Dermis blood vessel endothelial cell (primary cell): ENCODE results near the gene ZNF439. TPM values are rescaled to one million over a fixed set of nuclear protein-coding genes. Genes with fewer than 3 reads are reported as not detected.
A peak's percentile ranks its signal among the peaks of the same experiment; 100 is the strongest.
"Not testable (repeated sequence)": the region's sequence is repeated elsewhere in the genome, so short reads cannot be mapped to it uniquely, and the experiment has no call there.

Experiments
- DNase-seq: peaks from one replicate; pipeline ENCODE4 v3.0.0; 2010
- total RNA-seq: library from RNA; depleted of rRNA; stranded (reverse); fragments of >200 nt; gene quantifications from 2 replicates; pipeline ENCODE4 v1.2.3, GENCODE V29; 2014

ZNF439 gene
- total RNA-seq = 2.4 and 3.1 TPM in 2 replicates

DNA sequence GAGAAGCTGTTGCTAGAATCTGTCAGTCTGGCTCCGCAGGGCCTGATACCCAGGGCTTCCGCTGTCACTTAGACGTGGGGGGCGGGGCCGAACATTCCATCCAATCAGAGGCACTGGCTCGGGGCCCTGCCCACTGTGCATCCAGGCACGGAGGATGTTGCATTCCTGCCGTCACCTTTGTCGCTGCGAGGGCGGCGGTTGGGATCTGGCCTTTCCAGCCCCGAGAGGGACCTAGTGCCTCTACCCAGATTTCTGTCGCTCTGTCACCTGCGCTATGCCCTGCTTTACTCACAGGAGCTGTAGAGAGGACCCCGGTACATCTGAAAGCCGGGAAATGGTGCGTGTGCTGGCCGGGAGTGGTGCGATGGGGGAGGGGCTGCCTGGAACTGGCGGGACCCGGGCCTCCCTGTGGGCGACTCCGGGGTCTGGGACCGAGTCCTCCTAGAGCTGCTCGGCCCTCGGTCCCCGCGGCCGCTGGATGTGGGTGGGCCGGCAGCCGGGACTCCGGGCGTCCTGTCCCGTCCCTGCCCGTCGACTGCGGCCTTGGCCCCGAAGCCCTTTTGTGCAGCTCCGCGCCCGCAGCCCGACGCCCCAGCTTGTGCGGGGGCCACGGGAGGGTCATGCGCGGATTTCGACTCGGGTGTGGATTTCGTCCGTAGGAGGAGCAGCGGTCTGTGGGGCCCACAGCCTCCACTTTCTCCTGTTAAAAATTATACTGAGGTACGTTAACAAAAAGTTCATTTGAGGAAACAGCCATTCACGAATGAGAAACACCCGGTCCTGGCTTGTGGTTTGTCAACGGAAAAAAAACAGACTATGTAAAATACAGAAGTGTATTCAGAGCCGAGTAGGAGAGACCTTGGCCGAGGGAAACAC, at the start of gene ZNF439:
ZNF439 (plus strand) TSS at position 133 of the 876 bp plus-strand sequence; CDS start at position 275, 142 bp downstream.
- DNase-seq = peak; percentile 30

GRCh38 chr19:11806354-11807098, 42.0 kb upstream of the ZNF439 start:
- DNase-seq = no peak

DNA sequence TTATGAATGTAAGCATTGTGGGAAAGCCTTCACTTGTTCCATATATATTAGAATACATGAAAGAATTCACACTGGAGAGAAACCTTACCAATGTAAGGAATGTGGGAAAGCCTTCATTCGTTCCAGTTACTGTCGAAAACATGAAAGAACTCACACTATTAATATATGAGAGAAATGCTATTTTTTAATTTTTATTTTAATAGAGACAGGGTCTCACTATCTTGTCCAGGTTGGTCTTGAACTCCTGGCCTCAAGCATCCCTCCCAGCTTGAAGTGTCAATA, 41.5 kb upstream of the ZNF439 start:
- DNase-seq = no peak

GRCh38 chr19:11813703-11814028, 34.9 kb upstream of the ZNF439 start:
- DNase-seq = no peak

- peak; percentile 94 for DNase-seq
Observed at GRCh38 chr19:11814029-11814699, 34.4 kb upstream of the ZNF439 start, which contains the start of gene ZNF440. Gene ZNF440, plus strand, starts transcription at chr19:11814273. Its CDS starts 175 bp downstream, at chr19:11814448.

GRCh38 chr19:11814700-11815035, 33.9 kb upstream of the ZNF439 start:
- peak; percentile 49 for DNase-seq

- DNase-seq = no peak
Observed at GRCh38 chr19:11821474-11822109, 26.9 kb upstream of the ZNF439 start.

GRCh38 chr19:11828957-11829876, 19.3 kb upstream of the ZNF439 start:
- not testable (repeated sequence) for DNase-seq

- no peak for DNase-seq
Observed at GRCh38 chr19:11832253-11832912, 16.1 kb upstream of the ZNF439 start.

DNA sequence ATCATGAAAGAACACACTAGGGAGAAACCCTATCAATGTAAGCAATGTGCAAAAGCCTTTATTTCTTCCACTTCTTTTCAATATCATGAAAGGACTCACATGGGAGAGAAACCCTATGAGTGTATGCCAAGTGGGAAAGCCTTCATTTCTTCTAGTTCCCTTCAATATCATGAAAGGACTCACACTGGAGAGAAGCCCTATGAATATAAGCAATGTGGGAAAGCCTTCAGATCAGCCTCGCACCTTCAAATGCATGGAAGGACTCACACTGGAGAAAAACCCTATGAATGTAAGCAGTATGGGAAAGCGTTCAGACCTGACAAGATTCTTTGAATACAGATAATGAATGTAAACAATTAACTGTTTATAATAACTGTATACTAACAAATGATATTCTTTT, 15.0 kb upstream of the ZNF439 start:
- no peak for DNase-seq

- DNase-seq = not testable (repeated sequence)
Observed at GRCh38 chr19:11835626-11836066, 12.9 kb upstream of the ZNF439 start.

- no peak for DNase-seq
Observed at GRCh38 chr19:11843722-11844121, 4.8 kb upstream of the ZNF439 start.

DNA sequence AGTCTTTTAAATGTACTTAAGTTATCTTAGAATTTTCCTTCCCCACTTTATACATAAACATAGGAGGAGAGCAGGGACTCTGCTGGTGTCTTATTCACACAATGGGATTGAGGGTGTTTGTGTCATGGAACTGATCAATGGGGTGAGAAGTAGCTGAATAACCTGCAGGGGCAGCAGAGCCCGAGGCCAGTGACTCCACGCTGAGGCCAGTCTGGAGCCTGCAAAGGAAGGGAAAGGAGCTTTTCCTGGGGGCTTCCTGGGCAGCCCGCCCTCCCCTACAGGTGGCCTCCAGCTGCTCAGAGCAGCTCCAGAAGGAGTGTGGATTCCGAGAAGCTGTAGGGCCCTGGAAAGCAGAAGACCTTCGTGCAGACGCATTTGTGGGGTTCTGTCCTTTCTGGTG, 911 bp upstream of the ZNF439 start:
- not testable (repeated sequence) for DNase-seq

GRCh38 chr19:11848200-11848593, 329 bp upstream of the ZNF439 start:
- DNase-seq = no peak

GRCh38 chr19:11850289-11850688, 1.8 kb downstream of the ZNF439 start:
- DNase-seq = not testable (repeated sequence)

DNA sequence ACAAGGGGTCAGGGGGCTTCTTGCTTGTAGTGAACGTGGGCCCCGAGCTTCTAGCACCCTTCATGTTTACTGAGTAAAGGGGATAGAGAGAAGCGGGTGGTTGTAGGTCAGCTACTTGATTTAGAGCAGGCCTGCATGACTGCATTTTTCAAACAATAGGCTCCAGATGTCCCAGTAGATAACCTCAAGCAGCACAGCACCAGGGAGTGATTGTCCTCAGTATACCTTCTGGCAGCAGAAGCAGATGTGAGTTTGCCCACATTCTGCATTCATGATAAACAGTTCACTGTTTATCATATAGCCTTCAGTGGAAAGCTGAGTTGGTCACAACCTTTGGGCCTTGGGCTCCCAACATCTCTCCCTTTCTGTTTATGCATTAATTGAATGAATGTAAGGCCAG, 4.8 kb downstream of the ZNF439 start:
- DNase-seq = no peak

- no peak for DNase-seq
Observed at GRCh38 chr19:11856596-11857250, 8.2 kb downstream of the ZNF439 start.

DNA sequence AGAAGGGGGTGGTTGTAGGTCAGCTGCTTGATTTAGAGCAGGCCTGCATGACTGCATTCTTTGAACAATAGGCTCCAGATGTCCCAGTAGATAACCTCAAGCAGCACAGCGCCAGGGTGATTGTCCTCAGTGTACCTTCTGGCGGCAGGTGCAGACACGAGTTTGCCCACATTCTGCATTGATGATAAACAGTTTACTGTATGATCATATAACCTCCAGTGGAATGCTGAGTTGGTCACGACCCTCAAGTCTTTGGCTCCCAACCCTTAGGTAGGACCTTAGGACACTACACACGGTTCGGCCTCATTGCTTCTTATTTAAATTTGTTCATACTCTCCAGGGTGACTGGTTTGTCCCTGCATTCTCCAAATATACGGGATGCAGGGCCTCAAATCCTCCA, 12.2 kb downstream of the ZNF439 start:
- no peak for DNase-seq

- DNase-seq = no peak
Observed at GRCh38 chr19:11861301-11861700, 12.8 kb downstream of the ZNF439 start.

DNA sequence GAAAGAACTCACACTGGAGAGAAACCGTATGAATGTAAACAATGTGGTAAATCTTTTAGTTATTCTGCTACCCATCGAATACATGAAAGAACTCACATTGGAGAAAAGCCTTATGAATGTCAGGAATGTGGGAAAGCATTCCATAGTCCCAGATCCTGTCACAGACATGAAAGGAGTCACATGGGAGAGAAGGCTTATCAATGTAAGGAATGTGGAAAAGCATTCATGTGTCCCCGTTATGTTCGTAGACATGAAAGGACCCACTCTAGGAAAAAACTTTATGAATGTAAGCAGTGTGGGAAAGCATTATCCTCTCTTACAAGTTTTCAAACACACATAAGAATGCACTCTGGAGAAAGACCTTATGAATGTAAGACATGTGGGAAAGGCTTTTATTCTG, 19.2 kb downstream of the ZNF439 start:
- not testable (repeated sequence) for DNase-seq

DNA sequence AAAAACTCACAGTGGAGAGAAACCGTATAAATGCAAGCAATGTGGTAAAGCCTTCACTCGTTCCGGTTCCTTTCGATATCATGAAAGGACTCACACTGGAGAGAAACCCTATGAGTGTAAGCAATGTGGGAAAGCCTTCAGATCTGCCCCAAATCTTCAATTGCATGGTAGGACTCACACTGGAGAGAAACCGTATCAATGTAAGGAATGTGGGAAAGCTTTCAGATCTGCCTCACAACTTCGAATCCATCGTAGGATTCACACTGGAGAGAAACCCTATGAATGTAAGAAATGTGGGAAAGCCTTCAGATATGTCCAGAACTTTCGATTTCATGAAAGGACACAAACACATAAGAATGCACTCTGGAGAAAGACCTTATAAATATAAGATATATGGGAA, 19.7 kb downstream of the ZNF439 start:
- no peak for DNase-seq
